H9 (cell line): ENCODE results near the gene CEP164. TPM values are rescaled to one million over a fixed set of nuclear protein-coding genes. Genes with fewer than 3 reads are reported as not detected.
A peak's percentile ranks its signal among the peaks of the same experiment; 100 is the strongest.

ENCODE experiments used
- DNase-seq: peaks from one replicate; pipeline ENCODE4 v3.0.0-alpha.2; 2017
- H2AFZ ChIP-seq: one replicate; pipeline ENCODE4 v1.6.1; 2013; ENCODE audit warnings: mild to moderate bottlenecking, low read length, control low read depth, moderate library complexity
- H2AK5ac ChIP-seq: 2 replicates; pipeline ENCODE4 v1.6.1; 2013; ENCODE audit warnings: low read length, control low read depth, mixed read lengths; ENCODE audit not compliant: insufficient read length
- H2BK120ac ChIP-seq: one replicate; pipeline ENCODE4 v1.6.1; 2013; ENCODE audit warnings: low read depth, mild to moderate bottlenecking, low read length, control low read depth, inconsistent platforms; ENCODE audit not compliant: poor library complexity, severe bottlenecking
- H2BK12ac ChIP-seq: 2 replicates; pipeline ENCODE4 v1.6.1; 2013; ENCODE audit warnings: low read length, control low read depth, mixed read lengths, low read depth; ENCODE audit not compliant: insufficient read length
- H2BK15ac ChIP-seq: 2 replicates; pipeline ENCODE4 v1.6.1; 2013; ENCODE audit warnings: low read depth, low read length, control low read depth
- H2BK20ac ChIP-seq: one replicate; pipeline ENCODE4 v1.6.1; 2013; ENCODE audit warnings: low read depth, mild to moderate bottlenecking, low read length, control low read depth, inconsistent platforms; ENCODE audit not compliant: poor library complexity, severe bottlenecking
- H2BK5ac ChIP-seq: 2 replicates; pipeline ENCODE4 v1.6.1; 2013; ENCODE audit warnings: low read length, control low read depth, mixed read lengths; ENCODE audit not compliant: insufficient read length
- H3K14ac ChIP-seq: 2 replicates; pipeline ENCODE4 v1.6.1; 2013; ENCODE audit warnings: low read length, control low read depth; ENCODE audit not compliant: insufficient read depth
- H3K18ac ChIP-seq: 2 replicates; pipeline ENCODE4 v1.6.1; 2013; ENCODE audit warnings: low read depth, mild to moderate bottlenecking, mixed read lengths, low read length, control low read depth; ENCODE audit not compliant: insufficient read length
- H3K23ac ChIP-seq: 2 replicates; pipeline ENCODE4 v1.6.1; 2013; ENCODE audit warnings: low read length, control low read depth, mixed read lengths, low read depth; ENCODE audit not compliant: insufficient read length
- H3K23me2 ChIP-seq: 2 replicates; pipeline ENCODE4 v1.6.1; 2013; ENCODE audit warnings: low read depth, mild to moderate bottlenecking, mixed read lengths, low read length, control low read depth; ENCODE audit not compliant: insufficient read length, poor library complexity, severe bottlenecking
- H3K27ac ChIP-seq: 2 replicates; pipeline ENCODE4 v1.5.1; 2013; ENCODE audit warnings: low read length, control low read depth, mixed read lengths, low read depth; ENCODE audit not compliant: insufficient read length
- H3K27me3 ChIP-seq: 2 replicates; pipeline ENCODE4 v1.6.1; 2013; ENCODE audit warnings: low read length, control low read depth, inconsistent platforms; ENCODE audit not compliant: insufficient read depth
- H3K4ac ChIP-seq: 2 replicates; pipeline ENCODE4 v1.6.1; 2013; ENCODE audit warnings: low read depth, mild to moderate bottlenecking, control low read depth, inconsistent platforms, low read length, moderate library complexity
- H3K4me1 ChIP-seq: 2 replicates; pipeline ENCODE4 v1.6.1; 2013; ENCODE audit warnings: low read length, control low read depth, inconsistent platforms; ENCODE audit not compliant: insufficient read depth
- H3K4me2 ChIP-seq: 2 replicates; pipeline ENCODE4 v1.6.1; 2013; ENCODE audit warnings: low read length, control low read depth, mixed read lengths; ENCODE audit not compliant: insufficient read length, insufficient read depth
- H3K56ac ChIP-seq: 2 replicates; pipeline ENCODE4 v1.6.1; 2013; ENCODE audit warnings: low read depth, mild to moderate bottlenecking, mixed read lengths, low read length, control low read depth; ENCODE audit not compliant: insufficient read length
- H3K79me1 ChIP-seq: 2 replicates; pipeline ENCODE4 v1.6.1; 2013; ENCODE audit warnings: low read depth, mild to moderate bottlenecking, moderate library complexity, low read length, control low read depth, inconsistent platforms; ENCODE audit not compliant: insufficient read depth, poor library complexity, severe bottlenecking
- H3K79me2 ChIP-seq: 2 replicates; pipeline ENCODE4 v1.6.1; 2013; ENCODE audit warnings: low read length, control low read depth, inconsistent platforms; ENCODE audit not compliant: insufficient read depth
- H3K9ac ChIP-seq: 2 replicates; pipeline ENCODE4 v1.6.1; 2013; ENCODE audit warnings: low read length, control low read depth, mixed read lengths; ENCODE audit not compliant: insufficient read length; ENCODE audit errors: extremely low read depth
- H3K9me3 ChIP-seq: one replicate; pipeline ENCODE4 v1.6.1; 2013; ENCODE audit warnings: low read depth, low read length, inconsistent platforms; ENCODE audit not compliant: control insufficient read depth
- H3T11ph ChIP-seq: one replicate; pipeline ENCODE4 v1.6.1; 2013; ENCODE audit warnings: mild to moderate bottlenecking, low read length, control low read depth, inconsistent platforms
- H4K20me1 ChIP-seq: one replicate; pipeline ENCODE4 v1.6.1; 2013; ENCODE audit not compliant: control insufficient read depth, insufficient read length, insufficient read depth
- H4K5ac ChIP-seq: 2 replicates; pipeline ENCODE4 v1.6.1; 2013; ENCODE audit warnings: low read depth, mild to moderate bottlenecking, mixed read lengths, low read length, control low read depth; ENCODE audit not compliant: insufficient read length
- H4K8ac ChIP-seq: replicated peaks from 2 replicates; pipeline ENCODE4 v1.6.1; 2013; ENCODE audit warnings: low read length, control low read depth, mixed read lengths, low read depth; ENCODE audit not compliant: insufficient read length
- H4K91ac ChIP-seq: 2 replicates; pipeline ENCODE4 v1.6.1; 2013; ENCODE audit warnings: low read depth, mild to moderate bottlenecking, moderate library complexity, mixed read lengths, low read length, control low read depth; ENCODE audit not compliant: insufficient read length
- H3K27ac Mint-ChIP-seq, 3 experiments: 2 replicates in 2 of 3; 3 replicates in 1 of 3; pipeline ENCODE4 v1.8.0; 2020 to 2021; ENCODE audit warnings: mixed read lengths in 3 of 3, mild to moderate bottlenecking in 1 of 3, moderate library complexity in 1 of 3
- H3K27me3 Mint-ChIP-seq: 2 replicates; pipeline ENCODE4 v1.8.0; 2021; ENCODE audit warnings: low read depth, mild to moderate bottlenecking, moderate library complexity, mixed read lengths
- H3K36me3 Mint-ChIP-seq, 3 experiments: 2 replicates in 2 of 3; 3 replicates in 1 of 3; pipeline ENCODE4 v1.8.0; 2020 to 2021; ENCODE audit warnings: low read depth in 3 of 3, mixed read lengths in 3 of 3; ENCODE audit not compliant: insufficient read depth in 1 of 3
- H3K4me1 Mint-ChIP-seq, 2 experiments: 2 replicates each; pipeline ENCODE4 v1.8.0; 2020; ENCODE audit warnings: mixed read lengths in 2 of 2
- H3K4me3 Mint-ChIP-seq, 2 experiments: 2 replicates in 1 of 2; 3 replicates in 1 of 2; pipeline ENCODE4 v1.8.0; 2020 to 2021; ENCODE audit warnings: mild to moderate bottlenecking in 2 of 2, mixed read lengths in 2 of 2, moderate library complexity in 1 of 2
- H3K9me3 Mint-ChIP-seq, 2 experiments: 2 replicates in 1 of 2; 3 replicates in 1 of 2; pipeline ENCODE4 v1.8.0; 2020; ENCODE audit warnings: mild to moderate bottlenecking in 2 of 2, mixed read lengths in 2 of 2, moderate library complexity in 1 of 2
- CTCF ChIP-seq: fragments of 200-600 bp; sonication (generic); conservative IDR thresholded peaks from 3 replicates; pipeline ENCODE4 v1.8.0; 2021; ENCODE audit warnings: antibody characterized with exemption, mild to moderate bottlenecking
- WGBS: extraction: QIAGEN DNeasy Blood & Tissue Kit; methylation state at CpG from one replicate; pipeline ENCODE4 v1.1.7; 2013; ENCODE audit warnings: missing lambda C conversion rate, low lambda C conversion rate, mixed read lengths; ENCODE audit not compliant: insufficient read length; ENCODE audit errors: extremely low coverage; 5-methylcytosine and 5-hydroxymethylcytosine counted together
- total RNA-seq: library from RNA; stranded (reverse); gene quantifications from 2 replicates; pipeline ENCODE4 v1.2.1, GENCODE V29; 2021

Gene CEP164
- total RNA-seq, 1 experiment from 2014 or later = 24.9 TPM

GRCh38 chr11:117371453-117371852, 43.8 kb downstream of the CEP164 start:
- Mint-ChIP-seq H3K4me3 (no peak overlapping the region), H3K27ac (peak overlapping the region in 1 of 3 experiments; percentile 63; a peak in 1 of 7 replicates), H3K36me3 (peaks cover 6 to 41% (median 29%) of the 10 kb centered on the region in 3 experiments; a peak in 6 of 7 replicates), H3K4me1 (no peaks in the 10 kb centered on the region), H3K9me3 (no peaks in the 10 kb centered on the region), H3K27me3 (no peaks in the 10 kb centered on the region)
- Histone ChIP-seq H3K9me3 (no peaks in the 10 kb centered on the region), H3K4ac (no peak overlapping the region), H3K4me2 (no peak overlapping the region), H3K56ac (no peak overlapping the region), H3K23me2 (no peaks in the 10 kb centered on the region), H4K91ac (no peak overlapping the region), H2BK12ac (no peak overlapping the region), H4K5ac (no peak overlapping the region), H2BK20ac (no peak overlapping the region), H3K27me3 (no peaks in the 10 kb centered on the region), H2AFZ (no peak overlapping the region), H4K20me1 (no peaks in the 10 kb centered on the region), H3K27ac (no peak overlapping the region), H3K23ac (no peak overlapping the region), H3K79me2 (no peaks in the 10 kb centered on the region), H2AK5ac (no peak overlapping the region), H4K8ac (no peak overlapping the region), H2BK5ac (no peak overlapping the region), H3K9ac (no peak overlapping the region), H3K4me1 (no peaks in the 10 kb centered on the region), H3K79me1 (no peaks in the 10 kb centered on the region), H3K18ac (no peak overlapping the region), H2BK15ac (no peak overlapping the region), H3K14ac (no peak overlapping the region), H3T11ph (no peak overlapping the region), H2BK120ac (no peak overlapping the region)
- DNase-seq = no peak
- WGBS = no CpG with 5 or more reads among the region's 4 CpGs
- TF ChIP-seq CTCF = no peak
